NCI-H82 treated with DMSO at 0.1 percent for 48 hours (cell line): ENCODE data around the gene NDFIP2.

Experiments
- DNase-seq: peaks from one replicate; lab custom pipeline; 2025; ENCODE audit not compliant: unreplicated experiment; lab: John Stamatoyannopoulos, UW

NDFIP2 gene

DNA sequence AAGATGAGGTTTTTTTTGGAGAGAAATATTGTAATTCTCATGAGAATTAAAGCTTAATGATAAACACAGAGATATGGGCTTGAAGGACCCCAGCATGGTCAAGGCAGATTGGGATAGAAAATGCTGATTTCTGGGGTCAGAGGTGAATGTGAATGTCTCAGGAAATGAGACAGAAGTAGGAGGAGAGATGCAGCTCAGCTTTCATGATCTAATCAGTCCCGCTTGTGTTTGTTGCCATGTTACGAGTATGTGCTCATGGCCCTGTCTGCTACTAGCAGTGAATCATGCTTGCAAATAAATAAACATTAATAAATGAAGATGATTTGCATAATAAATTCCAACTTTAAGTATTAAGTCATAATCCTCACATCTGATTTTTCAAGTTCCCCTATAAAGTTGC, 23.0 kb upstream of the NDFIP2 start:
- DNase-seq: no peak

DNA sequence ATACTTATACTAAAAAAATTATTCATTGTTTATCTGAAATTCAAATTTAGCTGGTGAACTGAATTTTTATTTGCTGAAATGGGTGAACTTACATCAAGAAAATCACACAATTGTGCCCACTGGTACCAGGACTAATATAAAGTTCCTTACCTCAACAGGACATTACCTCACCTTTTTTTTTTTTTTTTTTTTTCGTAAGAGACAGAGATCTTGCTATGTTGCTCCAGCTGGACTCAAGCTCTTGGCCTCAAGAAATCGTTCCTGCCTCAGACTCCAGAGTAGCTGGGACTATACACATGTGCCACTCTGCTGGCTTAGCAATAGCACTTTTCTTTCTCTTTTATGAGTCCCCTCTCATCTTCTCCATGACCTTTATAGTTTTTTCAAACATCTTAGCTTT, 22.5 kb upstream of the NDFIP2 start:
- no peak for DNase-seq

DNA sequence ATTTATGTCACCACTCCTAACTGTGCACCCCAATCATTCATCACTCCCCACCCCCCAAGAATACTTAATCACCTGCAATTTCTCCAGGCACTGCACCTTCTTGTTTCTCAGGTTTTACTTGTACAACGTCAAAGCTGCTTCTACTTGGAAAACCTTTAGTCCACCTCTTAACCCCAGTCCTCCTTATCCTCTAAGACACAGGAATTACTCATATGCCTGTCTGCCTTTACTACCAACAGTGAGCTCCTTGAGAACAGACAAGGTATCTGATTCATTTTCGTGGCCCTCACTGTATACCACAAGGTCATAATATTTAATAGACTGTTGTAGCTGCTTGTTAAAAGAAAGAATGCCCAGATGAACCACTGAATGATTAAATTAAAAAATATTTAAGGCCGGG, 21.0 kb upstream of the NDFIP2 start:
- DNase-seq: no peak

DNA sequence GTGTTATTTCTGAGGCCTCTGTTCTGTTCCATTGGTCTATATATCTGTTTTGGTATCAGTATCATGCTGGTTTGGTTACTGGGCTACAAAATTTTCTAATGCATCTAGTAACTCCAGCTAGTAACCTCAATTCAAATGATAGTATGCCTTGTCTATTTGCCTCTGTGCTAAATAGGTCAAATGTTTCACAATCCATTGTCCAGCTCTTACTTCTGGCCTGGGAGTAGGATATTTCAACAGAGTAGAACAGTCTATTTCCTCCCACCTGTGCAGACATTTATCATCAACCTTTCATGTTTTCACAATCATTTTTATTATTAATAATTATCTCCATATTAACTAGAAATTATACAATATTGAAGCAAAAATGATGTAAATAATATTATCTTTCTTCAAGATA, 18.1 kb upstream of the NDFIP2 start:
- DNase-seq: no peak

DNA sequence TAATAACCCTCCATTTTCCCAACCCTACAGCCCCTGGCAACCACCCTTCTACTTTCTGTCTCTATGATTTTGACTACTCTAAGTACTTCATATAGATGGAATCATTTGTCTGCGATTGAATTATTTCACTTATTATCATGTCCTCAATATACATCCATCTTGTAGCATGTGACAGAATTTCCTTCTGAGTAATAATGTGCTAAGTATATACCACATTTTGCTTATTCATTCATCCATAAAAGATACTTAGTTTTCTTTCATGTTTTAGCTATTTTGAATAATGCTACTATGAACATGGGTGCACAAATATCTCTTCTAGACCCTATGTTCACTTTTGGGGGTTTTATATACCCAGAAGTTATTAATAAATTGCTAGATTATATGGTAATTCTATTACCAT, 17.4 kb upstream of the NDFIP2 start:
- DNase-seq: no peak

DNA sequence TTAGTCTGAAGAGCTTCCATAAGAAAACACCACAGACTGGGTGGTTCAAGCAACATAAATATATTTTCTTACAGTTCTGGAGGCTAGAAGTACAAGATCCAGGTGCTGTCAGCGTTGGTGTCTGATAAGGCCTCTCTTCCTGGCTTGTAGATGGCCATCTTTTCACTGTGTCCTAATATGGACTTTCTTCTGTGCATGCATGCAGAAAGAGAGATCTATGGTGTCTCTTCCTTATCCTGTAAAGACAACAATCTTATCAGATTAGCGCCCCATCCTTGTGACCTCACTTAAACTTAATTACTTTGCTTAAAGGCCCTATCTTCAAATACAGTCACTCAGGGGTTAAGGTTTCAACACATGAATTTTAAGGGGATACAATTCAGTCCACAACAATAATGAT, 14.1 kb upstream of the NDFIP2 start:
- DNase-seq: peak; percentile 73

DNA sequence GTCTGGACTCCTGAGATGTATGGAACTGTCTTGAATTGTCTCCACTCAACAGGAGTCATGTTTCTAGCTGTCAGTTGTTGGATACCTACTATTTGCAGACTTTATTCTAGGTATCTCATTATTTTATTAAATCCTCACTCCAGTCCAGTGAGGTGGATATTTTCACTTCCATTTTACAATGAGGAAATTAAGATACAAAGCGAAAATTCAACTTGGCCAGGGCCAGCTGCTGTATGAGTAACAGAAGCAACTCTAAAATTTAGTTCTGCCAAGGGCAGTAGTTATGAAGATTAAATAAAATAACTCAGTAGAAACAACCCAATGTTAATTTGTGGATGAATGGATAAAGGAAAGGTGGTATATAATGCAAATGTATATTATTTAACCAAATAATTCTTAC, 12.6 kb upstream of the NDFIP2 start:
- no peak for DNase-seq

DNA sequence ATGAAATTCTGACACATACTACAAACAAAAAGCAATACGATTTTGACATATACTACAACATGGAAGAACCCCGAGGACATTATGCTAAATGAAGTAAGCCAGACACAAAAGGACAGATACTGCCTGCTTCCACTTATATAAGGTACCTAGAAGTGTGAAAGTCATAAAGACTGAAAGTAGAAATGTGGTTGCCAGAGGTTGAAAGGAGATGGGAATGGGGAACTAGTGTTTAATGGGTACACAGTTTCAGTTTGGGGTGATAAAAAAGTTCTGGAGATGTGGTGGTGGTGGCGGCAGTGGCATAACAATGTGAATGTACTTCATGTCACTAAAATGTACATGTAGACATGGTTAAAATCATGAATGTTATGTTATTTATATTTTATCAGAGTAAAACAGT, 12.1 kb upstream of the NDFIP2 start:
- DNase-seq: no peak

DNA sequence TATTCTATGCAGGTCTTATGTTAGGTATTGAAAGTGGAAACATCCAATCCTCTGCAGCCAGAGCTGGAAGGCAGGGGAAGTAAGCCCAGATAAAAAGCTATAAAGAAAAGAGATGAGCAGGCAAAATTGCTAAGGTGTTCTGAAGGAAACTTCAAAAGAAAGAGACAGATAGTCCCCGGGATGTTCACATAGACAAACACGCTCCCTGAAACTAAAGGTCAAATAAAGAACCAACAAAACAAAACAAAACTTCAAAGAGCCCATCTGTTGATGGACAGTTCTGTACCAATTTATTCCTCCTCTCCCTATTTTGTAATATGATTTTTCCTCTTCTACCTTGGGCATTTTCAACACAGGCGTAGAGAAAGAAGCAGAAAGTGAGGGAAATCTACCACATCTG, 11.3 kb upstream of the NDFIP2 start:
- no peak for DNase-seq

DNA sequence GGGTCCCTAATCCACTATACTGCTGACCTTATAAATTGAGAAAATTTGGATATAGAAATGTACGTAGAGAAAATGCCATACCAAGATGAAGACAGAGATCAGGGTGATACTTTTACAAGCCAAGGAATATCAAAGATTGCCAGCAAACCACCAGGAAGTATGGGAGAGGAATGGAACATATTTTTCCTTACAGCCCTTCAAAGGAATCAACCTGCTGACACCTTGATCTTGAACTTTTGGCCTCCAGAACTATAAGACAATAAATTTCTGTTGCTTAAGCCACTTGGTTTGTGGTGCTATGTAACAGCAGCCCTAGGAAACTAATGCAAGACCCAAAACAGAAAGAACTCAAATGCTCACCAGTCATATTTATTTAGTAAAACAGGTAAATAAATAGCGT, 10.3 kb upstream of the NDFIP2 start:
- DNase-seq: no peak

DNA sequence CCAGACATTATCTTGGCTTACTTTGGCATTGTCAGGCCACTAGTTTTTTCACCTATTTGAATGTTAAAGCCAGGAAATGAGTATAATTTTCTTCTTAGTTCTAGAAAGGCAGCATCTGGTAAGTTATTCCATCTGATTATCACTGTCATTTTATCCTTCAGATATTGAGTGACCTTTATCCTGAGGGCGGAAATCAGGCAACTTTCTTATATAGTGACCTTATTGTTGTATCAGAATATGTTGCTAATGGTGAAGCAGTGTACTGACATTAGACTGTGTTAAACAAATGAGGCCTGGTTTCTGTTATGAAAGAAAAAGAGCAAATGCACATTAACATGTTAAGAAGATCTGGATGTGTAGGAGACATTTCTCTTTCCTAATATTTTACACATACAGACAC, 5.4 kb upstream of the NDFIP2 start:
- no peak for DNase-seq

DNA sequence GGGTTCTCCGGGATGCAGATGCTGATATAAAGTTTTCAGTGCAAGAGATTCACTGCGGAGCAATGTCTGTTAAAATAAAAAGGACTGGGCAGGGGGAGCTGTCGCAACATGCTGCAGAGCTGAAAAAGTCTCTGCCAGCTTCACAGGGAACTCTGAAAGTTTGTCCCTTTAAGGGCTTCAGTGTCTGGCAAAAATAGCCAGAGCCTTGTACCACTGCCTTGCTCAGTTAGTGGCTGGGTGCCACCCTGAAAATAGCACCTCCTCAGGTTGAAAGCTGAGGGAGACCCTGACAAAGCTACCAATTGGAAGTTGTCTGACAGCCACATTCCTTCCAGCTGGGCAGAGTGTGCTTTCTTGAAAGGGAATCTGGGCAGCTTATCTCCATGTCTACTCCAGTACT, 3.0 kb upstream of the NDFIP2 start:
- DNase-seq: no peak

DNA sequence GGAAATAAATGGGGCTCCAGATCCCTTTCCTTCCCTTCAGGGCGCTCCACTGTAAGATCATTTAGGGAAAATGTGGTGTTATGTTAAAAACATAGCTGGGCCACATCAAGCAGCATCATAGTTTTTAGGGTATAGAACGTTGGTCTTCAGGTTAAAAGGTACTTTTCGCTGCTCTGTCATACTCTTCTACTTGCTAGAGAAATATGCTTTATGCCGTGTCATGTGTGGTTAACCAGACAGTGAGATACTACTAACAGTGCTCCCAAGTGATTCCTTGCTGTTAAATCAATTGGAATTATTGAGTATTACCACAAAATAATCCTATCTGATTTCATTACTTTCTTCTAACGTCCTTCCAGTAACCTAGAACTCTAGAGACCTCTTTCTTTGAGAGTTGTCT, 1.1 kb upstream of the NDFIP2 start:
- DNase-seq: no peak

DNA sequence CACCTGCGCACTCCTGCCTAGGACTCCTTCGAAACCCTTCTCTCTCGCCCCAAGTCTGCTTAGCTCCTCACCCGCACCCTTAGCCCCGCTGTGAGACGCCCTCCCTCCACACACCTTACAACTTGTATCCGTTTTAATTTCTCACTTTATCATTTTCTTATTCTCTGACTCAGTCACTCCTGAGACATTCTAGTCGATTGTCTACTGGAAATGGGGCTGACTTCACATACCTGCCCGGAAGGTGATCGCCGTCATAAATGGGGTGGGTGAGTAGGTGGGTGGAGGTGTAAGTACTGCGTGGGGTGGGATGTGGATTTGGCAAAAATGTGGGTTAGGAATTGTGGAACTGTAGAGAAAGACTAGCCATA, 714 bp downstream of the NDFIP2 start:
- no peak for DNase-seq

DNA sequence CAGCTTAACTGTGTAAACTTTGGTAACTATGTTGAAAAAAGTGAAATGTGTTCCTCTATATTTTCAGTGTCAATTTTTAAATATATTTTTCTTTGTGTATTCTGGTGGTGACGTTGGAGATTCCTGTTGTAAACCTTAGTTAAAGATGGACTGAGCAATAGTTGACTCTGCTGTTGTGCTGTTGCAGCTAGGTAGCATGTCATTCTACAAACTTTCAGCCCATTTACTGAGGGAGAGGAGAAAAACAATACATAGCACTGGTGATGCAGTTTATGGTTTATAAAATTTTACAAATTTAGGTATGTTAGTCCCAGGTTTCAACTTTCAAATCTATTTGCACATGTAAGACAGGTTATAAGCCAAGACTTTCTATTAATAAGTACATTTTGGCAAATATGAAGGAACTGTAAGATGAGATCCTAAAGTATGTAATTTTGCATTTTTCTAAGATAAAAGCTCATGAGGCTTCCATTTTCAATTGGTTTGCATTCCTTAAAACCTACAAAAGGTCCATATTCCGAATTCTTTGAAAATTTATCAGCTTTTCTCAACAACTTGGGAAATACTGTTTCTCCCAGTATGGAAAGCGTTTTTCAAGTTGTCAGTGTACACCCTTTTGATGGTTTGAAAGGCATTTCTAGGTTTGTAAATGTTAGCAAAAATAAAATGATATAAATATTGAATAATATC, 1.5 kb downstream of the NDFIP2 start:
- no peak for DNase-seq

DNA sequence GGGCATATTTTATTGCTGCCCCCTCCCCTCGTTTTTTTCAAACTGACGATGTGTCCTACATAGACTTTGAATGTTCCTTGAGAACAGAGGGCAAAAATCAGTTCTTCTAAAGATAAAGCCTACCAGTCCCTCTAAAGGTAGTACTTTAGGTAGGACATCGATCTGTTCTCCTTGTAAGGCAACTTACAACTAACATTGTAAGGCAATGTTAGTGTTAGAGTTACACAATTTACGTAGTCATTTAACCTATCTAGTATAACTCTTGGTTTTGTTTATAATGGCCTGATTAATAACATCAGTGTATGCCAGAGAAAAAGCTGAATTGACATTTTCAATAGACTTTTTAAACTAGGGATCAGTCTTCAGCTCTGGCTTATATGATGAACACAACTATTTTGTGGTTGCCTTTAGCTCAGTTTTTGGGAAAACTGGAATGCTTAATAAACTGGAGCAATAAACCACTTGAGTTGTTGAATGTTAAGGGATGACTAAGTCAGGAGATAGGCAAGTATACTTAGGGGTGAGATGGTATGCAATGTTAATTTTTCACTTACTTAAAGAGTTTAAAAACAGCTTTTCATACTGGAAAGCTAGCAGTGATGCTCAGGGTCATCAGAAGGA, 2.2 kb downstream of the NDFIP2 start:
- no peak for DNase-seq

DNA sequence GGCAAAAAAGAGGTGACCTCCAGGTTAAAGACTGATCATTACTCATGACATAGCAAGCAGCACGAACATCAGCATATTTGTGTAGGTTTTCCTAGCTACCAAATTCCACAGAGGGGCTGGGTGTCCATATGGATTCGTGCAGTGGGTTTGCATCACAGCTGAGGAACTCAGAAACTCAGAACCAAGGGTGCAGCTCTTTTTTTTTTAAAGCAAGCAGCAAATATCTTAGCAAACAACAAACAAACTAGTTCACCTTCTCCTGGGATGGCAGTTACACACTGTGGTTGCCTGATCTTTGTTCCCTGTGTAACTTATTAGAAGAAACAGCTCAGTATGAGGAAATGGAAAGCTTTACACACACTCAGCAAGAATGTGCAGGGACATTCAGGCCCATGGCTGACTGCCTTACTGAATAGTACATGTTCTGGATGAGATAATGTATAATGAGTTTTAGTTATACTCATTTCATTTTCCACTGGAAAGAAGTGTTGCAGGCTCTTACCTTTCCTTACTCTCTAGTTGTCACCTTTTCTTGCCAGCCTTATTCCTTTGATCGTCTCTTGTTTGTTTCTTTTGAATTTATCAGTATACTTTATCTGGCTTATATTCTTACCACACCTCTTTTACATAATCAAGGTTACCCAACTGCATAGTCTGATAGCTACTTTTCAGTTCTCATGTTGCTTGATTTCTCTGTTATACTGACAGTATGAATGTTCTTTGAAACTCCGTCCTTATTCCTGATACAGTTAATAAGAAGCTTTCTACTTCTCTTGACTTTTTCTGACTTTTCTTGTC, 4.3 kb downstream of the NDFIP2 start:
- no peak for DNase-seq

DNA sequence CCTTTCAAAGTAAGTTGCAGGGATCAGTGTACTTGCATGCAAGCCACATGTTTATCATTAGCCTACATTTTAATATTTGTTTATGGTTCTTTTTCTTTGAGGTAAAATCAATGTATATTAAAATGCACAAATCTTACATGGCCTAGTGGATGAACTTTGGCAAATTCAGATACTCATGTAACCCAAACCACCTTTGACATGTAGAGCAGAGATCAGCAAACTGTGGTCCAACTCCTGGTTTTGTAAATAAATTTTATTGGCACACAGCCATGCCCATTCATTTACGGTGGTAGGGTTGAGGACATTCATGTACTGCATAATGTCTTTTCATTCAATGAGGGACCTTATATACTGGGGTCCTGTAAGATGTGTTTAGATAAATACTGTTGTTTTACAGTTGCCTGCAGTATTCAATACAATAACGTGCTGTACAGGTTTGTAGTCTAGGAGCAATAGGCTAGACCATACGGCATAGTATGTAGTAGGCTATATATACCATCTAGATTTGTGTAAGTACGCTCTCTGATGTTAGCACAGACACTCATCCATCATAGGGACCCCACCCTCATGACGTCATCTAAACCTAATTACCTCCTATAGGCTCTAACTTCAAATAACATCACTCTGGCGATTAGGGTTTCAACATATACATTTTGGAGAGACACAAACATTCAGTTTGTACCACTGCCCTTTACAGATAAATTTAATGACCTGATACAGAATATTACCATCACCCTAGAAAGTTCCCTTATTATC, 5.7 kb downstream of the NDFIP2 start:
- no peak for DNase-seq

DNA sequence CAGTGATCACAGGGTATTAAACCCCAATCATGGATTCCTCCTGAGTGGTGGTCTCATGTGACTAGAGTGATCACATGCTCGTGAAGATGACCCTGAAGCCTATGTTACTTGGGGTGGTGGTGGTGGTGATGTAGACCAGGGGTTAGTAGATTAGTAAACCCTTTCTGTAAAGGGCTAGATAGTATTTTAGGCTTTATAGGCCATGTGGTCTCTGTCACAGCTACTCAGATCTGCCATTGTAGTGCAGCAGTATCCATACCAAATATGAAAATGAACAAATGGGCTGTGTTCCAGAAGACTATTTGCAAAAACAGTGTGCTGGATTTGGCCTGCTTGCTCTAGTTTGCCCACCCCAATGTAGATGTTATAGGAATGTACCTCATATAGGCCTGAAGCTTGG, 9.4 kb downstream of the NDFIP2 start:
- no peak for DNase-seq

DNA sequence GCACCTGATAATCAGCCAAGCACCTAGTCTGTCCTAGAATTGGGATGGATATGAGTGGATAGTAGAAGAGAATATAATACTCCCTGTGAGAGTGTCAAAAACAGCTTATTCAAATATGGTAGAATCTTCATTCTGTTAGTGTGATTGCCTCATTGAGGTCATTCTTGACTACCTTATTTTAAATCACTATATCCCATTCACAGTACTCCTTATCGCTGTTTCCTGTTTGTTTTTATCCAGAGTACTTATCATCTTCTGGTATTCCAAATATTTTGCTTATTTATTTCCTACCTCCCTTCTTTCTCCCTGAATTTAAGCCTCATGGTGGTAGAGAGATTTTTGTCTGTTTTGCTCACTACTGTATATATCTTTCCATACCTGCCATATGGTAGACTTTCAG, 9.9 kb downstream of the NDFIP2 start:
- DNase-seq: no peak

DNA sequence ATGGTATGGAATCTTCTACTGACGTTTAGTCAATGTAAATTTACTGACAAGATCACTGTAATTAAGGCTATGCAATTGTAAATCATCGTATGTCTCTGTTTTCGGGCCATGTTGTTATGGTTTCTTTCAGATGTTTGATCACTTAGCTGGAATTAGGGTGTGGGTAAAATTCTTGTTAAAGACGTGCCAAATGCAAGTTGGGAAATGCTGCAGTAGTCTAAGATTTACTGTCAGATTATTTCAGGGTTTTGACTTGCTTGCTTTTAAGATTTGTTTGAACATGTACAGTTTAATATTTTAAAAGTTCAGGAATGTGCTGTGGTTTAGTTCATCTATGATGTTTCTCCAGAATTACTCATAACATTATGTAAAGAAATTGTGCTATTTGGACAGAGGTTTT, 10.8 kb downstream of the NDFIP2 start:
- DNase-seq: no peak

DNA sequence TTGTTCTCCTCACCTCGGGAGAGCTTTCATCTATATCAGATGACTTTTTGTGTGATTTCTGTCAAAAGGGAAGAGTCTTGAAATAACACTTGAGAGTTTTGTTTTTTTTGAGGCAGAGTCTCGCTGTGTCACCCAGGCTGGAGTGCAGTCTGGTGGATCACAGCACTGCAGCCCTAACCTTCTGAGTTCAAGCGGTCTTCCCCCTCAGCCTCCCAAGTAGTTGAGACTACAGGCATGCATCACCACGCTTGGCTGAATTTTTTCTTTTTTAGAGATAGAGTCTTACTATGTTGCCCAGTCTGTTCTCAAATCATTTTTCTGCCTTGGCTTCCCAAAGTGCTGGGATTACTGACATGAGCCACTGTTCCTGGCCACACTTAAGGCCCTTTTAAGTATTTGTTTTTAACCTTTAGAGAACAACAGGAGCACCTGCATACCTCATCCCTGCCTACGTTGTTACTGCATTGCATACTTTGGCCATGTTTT, 11.4 kb downstream of the NDFIP2 start:
- no peak for DNase-seq
